Measurements from ENCODE around the gene MT1X. TPM values are rescaled to one million over a fixed set of nuclear protein-coding genes. Genes with fewer than 3 reads are reported as not detected.

The MT1X gene
- polyA plus RNA-seq, 3 donors = 24.8 to 30.2 (median 27.0) TPM

DNA sequence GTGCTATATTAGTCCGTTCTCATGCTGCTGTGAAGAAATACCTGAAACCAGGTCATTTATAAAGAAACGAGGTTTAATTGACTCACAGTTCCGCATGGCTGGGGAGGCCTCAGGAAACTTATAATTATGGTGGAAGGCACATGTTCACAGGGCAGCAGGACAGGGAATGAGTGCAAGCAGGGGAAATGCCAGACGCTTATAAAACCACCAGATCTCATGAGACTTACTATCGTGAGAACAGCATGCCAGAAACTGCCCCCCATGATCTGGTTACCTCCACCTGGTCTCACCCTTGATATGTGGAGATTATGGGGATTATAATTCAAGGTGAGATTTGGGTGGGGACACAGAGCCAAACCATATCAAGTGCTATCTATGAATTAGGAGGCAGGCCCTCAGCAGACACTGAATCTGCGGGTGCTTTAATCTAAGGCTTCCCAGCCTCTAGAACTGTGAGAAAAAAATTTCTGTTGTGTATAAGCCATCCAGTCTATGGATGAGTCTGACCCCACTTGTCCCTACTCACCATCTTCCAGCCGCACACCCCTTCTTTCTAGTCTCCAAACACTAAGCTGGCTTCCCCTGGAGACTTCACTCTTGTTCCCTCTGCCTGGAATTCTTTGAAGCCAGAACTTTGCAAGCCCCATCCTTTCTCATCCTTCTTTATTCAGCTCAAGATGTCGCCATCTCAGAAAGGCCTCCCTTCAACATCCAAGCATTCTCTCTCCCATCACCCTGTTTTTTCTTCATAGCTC lies 46.9 kb downstream of the MT1X start:
- peak in 2 of 11 donors; percentile 20 to 37 for DNase-seq (ENCODE audit: extremely low read depth in 1 of 11, low read depth in 9 of 11, low spot score in 4 of 11)

DNA sequence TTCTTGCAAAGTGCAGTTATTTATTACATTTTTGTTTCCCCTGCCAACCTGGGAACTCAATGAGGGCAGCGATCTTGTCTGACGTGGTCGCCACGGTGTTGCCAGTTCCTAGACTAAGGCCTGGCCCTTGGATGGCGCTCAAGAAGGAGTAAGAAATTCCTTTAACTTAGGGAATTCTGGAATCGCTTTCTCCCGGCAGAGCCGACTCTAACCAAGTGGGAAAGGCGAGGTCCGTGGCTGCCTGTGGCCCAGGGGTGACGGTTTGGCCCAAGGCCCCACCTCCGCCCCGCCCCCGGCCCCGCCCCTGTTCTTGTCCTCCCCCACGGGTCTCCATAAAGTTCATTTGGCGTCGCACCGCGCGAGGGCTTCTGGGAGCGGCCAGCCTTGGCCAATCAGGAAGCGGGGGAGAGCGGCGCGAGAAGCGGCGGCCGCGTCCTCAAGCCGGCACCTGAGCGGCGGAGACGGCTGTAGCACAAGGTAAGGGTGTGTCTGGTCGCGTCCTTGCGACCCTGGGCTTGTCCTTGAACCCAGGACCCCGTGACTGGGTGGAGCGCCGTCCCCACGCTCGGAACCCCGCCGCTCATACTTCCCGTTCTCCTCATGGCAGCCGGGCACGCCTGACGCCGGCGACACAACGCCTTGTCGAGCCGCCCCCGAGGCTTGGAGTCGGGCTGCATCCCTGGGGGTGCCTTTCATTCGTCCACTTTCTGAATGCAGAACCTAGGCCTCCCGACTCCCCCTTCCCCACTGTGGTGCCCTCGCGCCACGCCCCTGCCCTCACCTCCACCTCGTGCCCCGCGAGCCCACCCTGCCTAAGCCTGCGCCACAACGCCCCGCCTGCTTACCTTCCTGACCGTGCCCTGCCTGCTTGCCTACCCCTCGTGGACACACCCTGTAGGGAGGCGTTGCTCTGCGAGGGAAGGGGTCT lies 47.7 kb downstream of the MT1X start, which contains the start of gene NUP93:
Gene NUP93, plus strand, starts transcription at position 395 of the 928 bp plus-strand sequence. CDS start 18,119 bp downstream, outside the sequence.
- DNase-seq (ENCODE audit: extremely low read depth in 1 of 11, low read depth in 9 of 11, low spot score in 4 of 11) = peak; percentile 77 to 94 (median 88)

DNA sequence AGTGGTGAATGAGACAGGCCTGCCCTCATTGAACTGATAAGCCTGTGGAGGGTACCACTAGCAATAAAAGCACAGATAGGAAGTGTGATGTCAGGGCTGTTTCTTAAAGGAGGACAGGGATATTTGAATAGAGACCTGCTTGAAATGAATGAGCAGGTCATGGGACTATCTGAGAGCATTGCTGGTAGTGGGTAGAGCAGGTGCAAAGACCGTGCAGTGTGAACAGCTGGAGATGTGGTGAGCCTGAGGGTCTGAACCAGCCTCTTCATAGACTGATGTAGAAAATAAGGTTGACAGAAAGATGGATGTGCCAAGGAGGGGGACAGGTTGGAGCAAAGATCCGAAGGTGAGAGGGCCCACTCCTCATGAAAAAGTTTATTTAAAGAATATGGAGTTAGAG lies 50.1 kb downstream of the MT1X start:
- DNase-seq (ENCODE audit: extremely low read depth in 1 of 11, low read depth in 9 of 11, low spot score in 4 of 11) = no peak

DNA sequence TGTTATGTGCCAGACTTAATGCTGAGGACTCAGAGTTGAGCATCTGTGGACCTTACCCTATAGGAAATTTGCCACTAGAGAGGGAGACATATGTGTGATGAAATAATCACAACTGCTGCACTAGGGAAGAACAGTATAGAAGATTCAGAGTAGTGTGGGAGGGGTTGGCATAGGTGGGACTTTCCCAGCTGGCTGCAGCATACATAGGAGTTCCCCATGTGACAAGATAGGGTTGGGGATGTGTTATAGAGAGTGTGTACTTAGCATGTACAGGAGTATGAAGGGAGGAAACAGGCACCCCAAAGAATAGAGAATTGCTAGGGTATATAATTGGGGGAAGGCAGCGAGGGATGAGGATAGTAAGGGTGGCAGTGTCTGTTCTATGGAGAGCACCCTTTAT lies 50.6 kb downstream of the MT1X start:
- DNase-seq (ENCODE audit: extremely low read depth in 1 of 11, low read depth in 9 of 11, low spot score in 4 of 11) = no peak

Other genes with a start within 250 kb of the MT1X start
- 100 to 1,000 TPM; 125 to 152 (median 135) TPM for gene NUDT21, start 231.1 kb upstream of the MT1X start, polyA plus RNA-seq (ENCODE audit: insufficient read length in 3 of 3)
- 10 to 100 TPM; 38.9 to 40.9 (median 39.6) TPM for gene OGFOD1, start 230.9 kb upstream of the MT1X start, polyA plus RNA-seq (ENCODE audit: insufficient read length in 3 of 3)
- gene BBS2, start 162.4 kb upstream of the MT1X start, polyA plus RNA-seq (ENCODE audit: insufficient read length in 3 of 3) = 100 to 1,000 TPM in 1 of 3 donors, 10 to 100 TPM in 2; 68.1 to 116 (median 92.6) TPM
- gene MT4, start 117.4 kb upstream of the MT1X start, polyA plus RNA-seq (ENCODE audit: insufficient read length in 3 of 3) = not detected
- 1 to 10 TPM in 1 of 3 donors, under 1 TPM in 2; 0.84 to 1.3 (median 0.85) TPM for gene MT3, start 92.9 kb upstream of the MT1X start, polyA plus RNA-seq (ENCODE audit: insufficient read length in 3 of 3)
- 10 to 100 TPM; 14.5 to 29.8 (median 25.6) TPM for gene MT2A, start 73.9 kb upstream of the MT1X start, polyA plus RNA-seq (ENCODE audit: insufficient read length in 3 of 3)
- 10 to 100 TPM; 16.0 to 23.9 (median 17.3) TPM for gene MT1E, start 56.7 kb upstream of the MT1X start, polyA plus RNA-seq (ENCODE audit: insufficient read length in 3 of 3)
- under 1 TPM in 1 of 3 donors, not detected in 2; 0.20 TPM for gene MT1M, start 49.8 kb upstream of the MT1X start, polyA plus RNA-seq (ENCODE audit: insufficient read length in 3 of 3)
- gene MT1A, start 43.8 kb upstream of the MT1X start, polyA plus RNA-seq (ENCODE audit: insufficient read length in 3 of 3) = not detected
- not detected for gene MT1B, start 30.6 kb upstream of the MT1X start, polyA plus RNA-seq (ENCODE audit: insufficient read length in 3 of 3)
- 10 to 100 TPM; 48.4 to 77.2 (median 58.2) TPM for gene MT1F, start 24.5 kb upstream of the MT1X start, polyA plus RNA-seq (ENCODE audit: insufficient read length in 3 of 3)
- 10 to 100 TPM; 31.1 to 90.7 (median 45.7) TPM for gene MT1G, start 14.4 kb upstream of the MT1X start, polyA plus RNA-seq (ENCODE audit: insufficient read length in 3 of 3)
- gene MT1H, start 12.7 kb upstream of the MT1X start, polyA plus RNA-seq (ENCODE audit: insufficient read length in 3 of 3) = 10 to 100 TPM in 2 of 3 donors, 1 to 10 TPM in 1; 4.5 to 25.2 (median 12.1) TPM
- gene NUP93, start 47.7 kb downstream of the MT1X start, polyA plus RNA-seq (ENCODE audit: insufficient read length in 3 of 3) = 100 to 1,000 TPM in 1 of 3 donors, 10 to 100 TPM in 2; 82.7 to 106 (median 89.4) TPM
- gene SLC12A3, start 182.7 kb downstream of the MT1X start, polyA plus RNA-seq (ENCODE audit: insufficient read length in 3 of 3) = 10 to 100 TPM; 16.5 to 49.8 (median 20.8) TPM
- gene HERPUD1, start 249.7 kb downstream of the MT1X start, polyA plus RNA-seq (ENCODE audit: insufficient read length in 3 of 3) = 100 to 1,000 TPM; 111 to 145 (median 131) TPM

Measured in renal cortex interstitium (tissue), 11 donors.